Measurements from ENCODE around the gene NAA15. TPM values are rescaled to one million over a fixed set of nuclear protein-coding genes. Genes with fewer than 3 reads are reported as not detected.
A peak's percentile ranks its signal among the peaks of the same experiment; 100 is the strongest.

NAA15 gene
- total RNA-seq, 2 donors from 2014 or later: 55.2 to 62.1 TPM

DNA sequence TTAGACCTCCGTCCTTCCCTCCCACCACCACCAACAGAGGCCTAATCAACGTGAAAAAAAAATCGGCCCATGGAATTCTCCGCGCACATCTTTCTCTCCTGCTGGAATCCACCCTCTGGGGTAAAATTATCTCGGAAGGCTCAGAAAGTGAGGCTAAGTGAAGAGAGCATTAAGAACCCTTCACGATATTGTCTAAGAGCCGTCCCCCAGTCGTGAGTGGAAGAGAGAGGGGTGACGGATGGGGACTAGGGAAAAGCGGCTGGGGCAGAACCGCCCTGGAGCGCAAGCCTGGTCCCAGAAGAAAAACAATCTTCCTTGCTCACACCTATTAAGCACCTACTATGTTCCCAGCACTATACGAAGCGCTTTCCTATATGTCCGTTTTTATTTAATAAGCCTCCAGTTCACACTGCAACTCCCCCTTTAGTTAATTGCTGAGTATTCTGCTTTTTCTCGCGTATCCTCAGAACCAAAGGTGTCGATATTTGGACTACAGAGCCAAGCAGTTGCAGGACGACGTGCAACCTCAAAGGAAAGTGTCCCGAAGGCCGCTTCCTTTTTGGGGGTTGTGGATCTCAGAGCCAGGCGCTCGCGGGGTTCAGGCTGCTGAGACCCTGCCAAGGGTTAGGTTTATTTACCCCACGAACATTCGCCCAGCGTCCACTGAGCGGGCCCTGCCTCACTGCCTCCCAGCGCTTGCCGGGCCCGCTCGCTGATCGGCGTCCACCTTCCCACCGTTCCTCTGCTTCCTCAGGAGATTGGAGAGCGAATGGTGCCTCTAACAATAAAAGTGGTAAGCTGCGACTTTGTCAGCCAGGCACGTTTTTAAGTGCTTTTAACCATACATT lies 22.2 kb upstream of the NAA15 start:
- no peaks in the 10 kb centered on the region for H3K9me3 ChIP-seq (ENCODE audit: control insufficient read depth, low read length, poor library complexity, severe bottlenecking)
- no peak for DNase-seq
- Mint-ChIP-seq H3K27me3 (peaks cover 39% of the 10 kb centered on the region), H3K4me1 (peaks cover 11% of the 10 kb centered on the region), H3K4me3 (peak overlapping the region; percentile 82), H3K27ac (peak overlapping the region; percentile 29), H3K36me3 (ENCODE audit: low read depth) (peaks cover 3% of the 10 kb centered on the region)
- ATAC-seq: peak; percentile 59

- peak in 1 of 3 donors; percentile 16 for DNase-seq
- peaks cover 11% of the 10 kb centered on the region for H3K4me1 Mint-ChIP-seq
- H3K4me3 Mint-ChIP-seq: peak within 1 kb of the TSS; percentile 82
- peaks cover 38% of the 10 kb centered on the region for H3K27me3 Mint-ChIP-seq
- peaks cover 3% of the 10 kb centered on the region for H3K36me3 Mint-ChIP-seq (ENCODE audit: low read depth)
- peak; percentile 78 for ATAC-seq
- H3K9me3 ChIP-seq (ENCODE audit: control insufficient read depth, low read length, poor library complexity, severe bottlenecking): no peaks in the 10 kb centered on the region
- peak within 1 kb of the TSS; percentile 29 for H3K27ac Mint-ChIP-seq
Measured at GRCh38 chr4:139279760-139280620, 21.3 kb upstream of the NAA15 start, which contains the start of gene MGARP. MGARP (minus strand) TSS chr4:139280225; CDS start chr4:139280158, 67 bp downstream.

GRCh38 chr4:139282065-139282720 lies 19.1 kb upstream of the NAA15 start:
- H3K27me3 Mint-ChIP-seq: peaks cover 27% of the 10 kb centered on the region
- peaks cover 11% of the 10 kb centered on the region for H3K4me1 Mint-ChIP-seq
- no peaks in the 10 kb centered on the region for H3K36me3 Mint-ChIP-seq (ENCODE audit: low read depth)
- H3K9me3 ChIP-seq (ENCODE audit: control insufficient read depth, low read length, poor library complexity, severe bottlenecking): no peaks in the 10 kb centered on the region
- no peak for DNase-seq
- no peak overlapping the region for H3K4me3 Mint-ChIP-seq
- no peak overlapping the region for H3K27ac Mint-ChIP-seq
- ATAC-seq: no peak

- DNase-seq: no peak
- H3K9me3 ChIP-seq (ENCODE audit: control insufficient read depth, low read length, poor library complexity, severe bottlenecking): no peaks in the 10 kb centered on the region
- H3K4me1 Mint-ChIP-seq: peaks cover 11% of the 10 kb centered on the region
- ATAC-seq: no peak
- H3K36me3 Mint-ChIP-seq (ENCODE audit: low read depth): no peaks in the 10 kb centered on the region
- H3K27me3 Mint-ChIP-seq: peaks cover 27% of the 10 kb centered on the region
- H3K4me3 Mint-ChIP-seq: no peak overlapping the region
- no peak overlapping the region for H3K27ac Mint-ChIP-seq
Measured at GRCh38 chr4:139282721-139283075, 18.6 kb upstream of the NAA15 start.

DNA sequence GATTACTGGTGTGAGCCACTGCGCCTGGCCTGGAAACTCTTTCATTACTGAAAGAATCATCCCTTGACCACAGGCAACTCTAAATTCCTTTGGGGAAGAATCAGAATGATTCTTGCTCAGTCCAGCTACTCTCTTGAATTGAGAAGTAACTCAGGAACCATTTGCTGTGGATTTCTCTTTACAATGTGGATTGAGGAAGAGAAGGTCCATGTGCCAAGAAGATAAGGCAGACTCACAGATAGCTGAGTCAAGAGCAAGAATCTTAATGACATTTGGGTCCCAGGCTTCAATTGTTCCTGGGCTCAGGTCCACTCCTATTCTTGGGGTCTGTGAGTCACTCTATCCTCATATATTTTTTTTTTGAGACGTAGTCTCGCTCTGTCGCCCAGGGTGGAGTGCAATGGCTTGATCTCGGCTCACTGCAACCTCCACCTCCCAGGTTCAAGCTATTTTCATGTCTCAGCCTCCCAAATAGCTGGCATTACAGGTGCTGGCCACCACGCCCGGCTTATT lies 15.1 kb upstream of the NAA15 start:
- no peak overlapping the region for H3K27ac Mint-ChIP-seq
- DNase-seq (no peak), ATAC-seq (no peak)
- H3K9me3 ChIP-seq (ENCODE audit: control insufficient read depth, low read length, poor library complexity, severe bottlenecking): no peaks in the 10 kb centered on the region
- H3K27me3 Mint-ChIP-seq: peaks cover under 1% of the 10 kb centered on the region
- no peaks in the 10 kb centered on the region for H3K36me3 Mint-ChIP-seq (ENCODE audit: low read depth)
- no peaks in the 10 kb centered on the region for H3K4me1 Mint-ChIP-seq
- no peak overlapping the region for H3K4me3 Mint-ChIP-seq

- Mint-ChIP-seq H3K4me1 (peaks cover 14% of the 10 kb centered on the region), H3K4me3 (peak overlapping the region; percentile 96), H3K36me3 (ENCODE audit: low read depth) (peaks cover 2% of the 10 kb centered on the region), H3K27me3 (no peaks in the 10 kb centered on the region), H3K27ac (peak overlapping the region; percentile 99)
- ATAC-seq: peak; percentile 97
- H3K9me3 ChIP-seq (ENCODE audit: control insufficient read depth, low read length, poor library complexity, severe bottlenecking): no peaks in the 10 kb centered on the region
- peak; percentile 90 to 100 (median 99) for DNase-seq
Measured at GRCh38 chr4:139295206-139295941, 5.9 kb upstream of the NAA15 start.

GRCh38 chr4:139295942-139296299 lies 5.4 kb upstream of the NAA15 start:
- Mint-ChIP-seq H3K36me3 (ENCODE audit: low read depth) (peaks cover 2% of the 10 kb centered on the region), H3K4me1 (peaks cover 19% of the 10 kb centered on the region), H3K4me3 (peak overlapping the region; percentile 96), H3K27me3 (no peaks in the 10 kb centered on the region), H3K27ac (peak overlapping the region; percentile 99)
- no peak for ATAC-seq
- no peak for DNase-seq
- no peaks in the 10 kb centered on the region for H3K9me3 ChIP-seq (ENCODE audit: control insufficient read depth, low read length, poor library complexity, severe bottlenecking)

GRCh38 chr4:139297001-139297410 lies 4.3 kb upstream of the NAA15 start:
- H3K36me3 Mint-ChIP-seq (ENCODE audit: low read depth): peaks cover 5% of the 10 kb centered on the region
- no peaks in the 10 kb centered on the region for H3K9me3 ChIP-seq (ENCODE audit: control insufficient read depth, low read length, poor library complexity, severe bottlenecking)
- peaks cover 25% of the 10 kb centered on the region for H3K4me1 Mint-ChIP-seq
- ATAC-seq: no peak
- H3K27me3 Mint-ChIP-seq: no peaks in the 10 kb centered on the region
- DNase-seq: no peak
- H3K27ac Mint-ChIP-seq: no peak overlapping the region
- H3K4me3 Mint-ChIP-seq: no peak overlapping the region

DNA sequence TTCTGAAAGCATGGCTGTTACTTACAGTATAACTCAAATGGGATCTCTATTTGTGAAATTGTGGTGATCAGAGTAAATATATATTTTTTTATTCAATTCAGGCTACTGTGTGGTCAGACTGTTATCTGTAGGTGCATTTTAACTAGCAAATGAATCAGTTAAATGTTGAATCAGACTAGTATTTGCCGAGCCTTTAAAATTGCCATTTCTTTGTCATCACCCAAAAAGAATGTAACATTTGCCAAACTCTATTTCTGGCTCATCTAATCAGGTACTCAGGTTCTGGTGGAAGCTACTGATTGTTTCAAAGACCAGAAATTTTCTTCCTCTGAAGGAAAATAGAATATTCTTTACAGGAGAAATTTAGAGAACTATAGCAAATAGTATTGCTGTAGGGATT lies 1.8 kb upstream of the NAA15 start:
- no peaks in the 10 kb centered on the region for H3K27me3 Mint-ChIP-seq
- H3K4me1 Mint-ChIP-seq: peaks cover 29% of the 10 kb centered on the region
- H3K27ac Mint-ChIP-seq: peak overlapping the region; percentile 99
- DNase-seq (no peak), ATAC-seq (no peak)
- peaks cover 5% of the 10 kb centered on the region for H3K36me3 Mint-ChIP-seq (ENCODE audit: low read depth)
- H3K4me3 Mint-ChIP-seq: no peak overlapping the region
- H3K9me3 ChIP-seq (ENCODE audit: control insufficient read depth, low read length, poor library complexity, severe bottlenecking): no peaks in the 10 kb centered on the region

DNA sequence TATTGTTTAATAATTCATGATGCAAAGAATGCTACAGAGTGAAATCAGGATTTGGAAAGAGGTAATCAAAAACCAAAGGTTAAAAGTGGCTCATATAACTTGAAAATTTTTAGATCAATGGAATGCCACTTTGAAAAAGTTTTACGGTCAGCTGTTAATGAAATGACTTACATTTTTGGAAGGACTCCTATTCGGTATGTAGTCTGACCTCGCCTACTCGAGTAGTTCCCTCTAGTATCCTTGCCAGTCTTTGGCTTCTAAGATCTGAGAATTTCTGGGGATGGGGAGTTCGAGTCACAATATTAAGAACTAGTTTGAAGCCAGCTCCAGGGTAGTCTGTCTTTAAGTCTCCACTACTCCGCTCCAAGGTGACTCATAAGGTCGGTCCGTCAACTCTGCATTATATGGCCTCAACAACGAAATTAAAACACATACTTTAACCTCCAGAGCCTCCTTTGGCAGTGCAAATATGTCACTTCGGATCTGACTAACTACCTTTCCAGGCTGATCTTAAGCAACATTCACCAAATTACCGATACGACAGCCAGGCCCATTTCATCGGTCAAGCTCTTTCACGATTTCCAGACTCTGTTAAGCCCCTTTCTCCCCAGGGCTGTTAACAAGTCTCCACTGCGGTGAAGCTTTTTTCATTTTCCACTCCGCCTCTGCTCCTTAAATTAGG lies 733 bp upstream of the NAA15 start:
- DNase-seq (no peak), ATAC-seq (peak; percentile 4)
- H3K9me3 ChIP-seq (ENCODE audit: control insufficient read depth, low read length, poor library complexity, severe bottlenecking): no peaks in the 10 kb centered on the region
- peaks cover 3% of the 10 kb centered on the region for H3K36me3 Mint-ChIP-seq (ENCODE audit: low read depth)
- H3K4me1 Mint-ChIP-seq: peaks cover 33% of the 10 kb centered on the region
- H3K27ac Mint-ChIP-seq: peak overlapping the region; percentile 99
- H3K4me3 Mint-ChIP-seq: peak overlapping the region; percentile 100
- no peaks in the 10 kb centered on the region for H3K27me3 Mint-ChIP-seq

GRCh38 chr4:139301821-139302611 lies 711 bp downstream of the NAA15 start, which contains the start of gene NDUFC1:
NDUFC1 (minus strand) TSS chr4:139302477; CDS start chr4:139295798, 6,679 bp downstream.
- H3K36me3 Mint-ChIP-seq (ENCODE audit: low read depth): peaks cover 3% of the 10 kb centered on the region
- peak within 1 kb of the TSS; percentile 100 for H3K4me3 Mint-ChIP-seq
- peaks cover 33% of the 10 kb centered on the region for H3K4me1 Mint-ChIP-seq
- no peaks in the 10 kb centered on the region for H3K27me3 Mint-ChIP-seq
- peak within 1 kb of the TSS; percentile 99 for H3K27ac Mint-ChIP-seq
- H3K9me3 ChIP-seq (ENCODE audit: control insufficient read depth, low read length, poor library complexity, severe bottlenecking): no peaks in the 10 kb centered on the region
- peak; percentile 52 for ATAC-seq
- peak; percentile 53 to 62 (median 55) for DNase-seq
